HG03108 (cell line): ENCODE measurements around the gene GORASP2.

ENCODE experiments used
- ATAC-seq: cut with Tn5 transposase; IDR thresholded peaks from one replicate; pipeline ENCODE4 v1.9.1; 2021; ENCODE audit warnings: moderate library complexity; ENCODE audit not compliant: unreplicated experiment

Gene GORASP2

DNA sequence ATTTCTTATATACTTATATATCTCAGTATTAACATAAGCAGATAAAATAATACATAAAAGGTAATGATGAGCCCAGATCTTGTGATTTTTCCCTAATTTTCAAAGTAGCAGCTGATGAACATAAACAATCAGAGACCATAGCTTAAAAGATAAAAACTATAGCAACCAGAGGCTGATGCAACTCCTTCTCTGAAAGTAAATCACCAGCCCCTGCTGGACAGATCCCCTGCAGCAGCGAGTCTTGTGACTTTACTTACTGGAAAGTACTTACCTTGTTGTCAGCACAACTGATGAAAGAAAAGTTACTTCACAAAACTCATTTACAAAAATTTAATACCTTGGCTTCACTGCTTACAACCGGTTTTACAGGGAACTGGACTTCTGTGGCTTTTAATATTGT is 67.3 kb downstream of the GORASP2 start:
- no peak for ATAC-seq

- no peak for ATAC-seq
Measured at GRCh38 chr2:170997893-170998597, 69.0 kb downstream of the GORASP2 start.

GRCh38 chr2:170999654-171000053 is 70.6 kb downstream of the GORASP2 start:
- no peak for ATAC-seq

DNA sequence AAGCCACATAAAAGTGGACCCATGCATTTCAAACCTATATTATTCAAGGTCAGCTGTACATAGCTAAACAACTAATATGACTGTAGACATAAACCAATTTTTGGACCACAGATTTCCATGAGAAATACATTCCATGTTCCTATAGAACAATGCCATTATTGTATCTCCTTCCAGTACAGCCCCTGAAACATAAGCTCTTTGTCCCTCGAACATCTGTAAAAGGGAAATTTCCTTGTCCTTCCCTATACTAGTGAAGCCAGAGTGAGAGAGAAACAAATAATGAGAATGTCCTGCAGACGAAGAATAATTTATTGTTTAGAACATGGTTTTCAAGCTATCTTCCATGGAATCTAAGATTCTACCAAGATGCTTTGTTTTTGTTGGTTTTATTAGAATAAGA is 75.3 kb downstream of the GORASP2 start:
- ATAC-seq = no peak

DNA sequence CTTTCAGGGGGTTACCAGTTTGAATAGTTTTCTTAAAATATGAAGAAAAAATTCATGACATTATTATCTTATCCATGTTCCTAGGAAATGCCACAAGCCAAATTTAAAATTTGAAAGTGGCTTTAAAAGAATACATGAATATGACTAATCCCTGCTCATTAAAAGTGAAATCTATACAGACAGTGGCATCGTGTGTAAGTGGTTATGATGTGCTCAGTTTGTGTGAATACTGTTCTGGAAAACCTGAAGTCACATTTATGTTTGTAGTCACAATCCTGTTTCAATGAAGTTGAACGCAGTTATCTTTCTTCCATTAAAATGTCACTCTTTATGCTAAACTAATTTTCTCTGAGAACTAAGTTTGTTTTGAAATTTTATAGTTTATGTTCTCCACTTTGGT is 75.8 kb downstream of the GORASP2 start:
- ATAC-seq = no peak

DNA sequence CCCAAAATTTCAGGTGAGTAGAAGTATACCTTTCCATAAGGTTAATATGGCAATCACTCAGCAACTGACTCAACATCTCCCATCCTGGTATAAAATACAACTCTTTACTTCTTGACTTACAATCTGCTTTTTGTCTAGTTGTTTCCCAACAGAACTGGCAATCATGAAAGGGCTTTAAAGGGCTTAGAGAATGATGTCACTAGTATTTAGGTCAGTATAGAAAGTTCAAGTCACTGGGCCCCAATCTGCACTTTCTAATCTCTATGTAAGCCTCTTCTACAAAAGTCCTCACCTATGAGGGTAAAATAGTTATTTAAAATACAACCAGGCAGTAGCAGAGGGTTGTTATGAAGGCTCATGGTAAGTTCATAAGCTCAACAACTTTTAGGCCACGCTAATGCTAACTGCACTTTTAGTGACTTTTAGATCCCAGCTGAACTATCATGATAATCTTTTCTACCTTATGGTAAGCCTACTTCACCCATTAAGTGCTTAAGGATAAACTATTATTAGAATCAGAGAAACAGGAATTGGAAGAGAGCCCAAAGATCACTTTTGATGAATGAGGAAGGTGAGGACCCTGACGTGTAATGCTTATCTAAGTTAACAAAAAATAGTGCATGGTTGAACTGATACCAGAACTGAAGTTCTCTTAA is 79.6 kb downstream of the GORASP2 start:
- ATAC-seq = no peak

DNA sequence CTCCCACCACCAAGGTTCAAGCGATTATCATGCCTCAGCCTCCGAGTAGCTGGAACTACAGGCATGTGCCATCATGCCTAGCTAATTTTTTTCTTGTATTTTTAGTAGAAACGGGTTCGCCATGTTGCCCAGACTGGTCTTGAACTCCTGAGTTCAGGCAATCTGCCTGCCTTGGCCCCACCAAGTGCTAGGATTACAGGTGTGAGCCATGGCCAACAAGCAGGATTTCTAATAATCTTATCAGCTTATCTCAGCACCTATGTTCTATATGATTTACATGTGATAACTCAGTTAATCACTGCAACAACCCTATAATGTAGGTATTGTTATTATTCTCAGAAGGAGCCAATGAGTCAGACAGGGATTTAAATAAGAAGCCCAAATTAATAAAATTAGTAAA is 80.3 kb downstream of the GORASP2 start:
- no peak for ATAC-seq

GRCh38 chr2:171013851-171014250 is 84.8 kb downstream of the GORASP2 start:
- ATAC-seq = no peak

- ATAC-seq = no peak
Measured at GRCh38 chr2:171016125-171016524, 87.1 kb downstream of the GORASP2 start.
